K562 (cell line): ENCODE data around the gene IQCN. TPM values are rescaled to one million over a fixed set of nuclear protein-coding genes. Genes with fewer than 3 reads are reported as not detected.

Source experiments
- CHD2 ChIP-seq: IDR thresholded peaks from 2 replicates; pipeline ENCODE4 v1.6.1; 2011; ENCODE audit warnings: low read depth, low read length
- ESRRA ChIP-seq: fragments of 450-650 bp; IDR thresholded peaks from 2 replicates; pipeline ENCODE4 v1.6.1; 2014; ENCODE audit warnings: low read depth, mild to moderate bottlenecking, moderate library complexity, borderline replicate concordance
- ETV1 ChIP-seq: fragments of 450-650 bp; conservative IDR thresholded peaks from 2 replicates; pipeline ENCODE4 v1.6.1; 2016; ENCODE audit warnings: missing genetic modification characterization, control low read depth, low read depth, missing compliant biosample characterization
- FOXA3 ChIP-seq, 2 experiments: fragments of 450-650 bp in 1 of 2; sonication (generic) in 1 of 2; formaldehyde crosslinking; IDR thresholded peaks in 1 of 2; conservative IDR thresholded peaks in 1 of 2; 2 replicates each; pipeline versions ENCODE4 v1.4.0 to v1.8.0; 2020 to 2022; ENCODE audit warnings: mild to moderate bottlenecking in 2 of 2, missing genetic modification reagents in 1 of 2
- HDAC2 ChIP-seq: fragments of 450-650 bp; IDR thresholded peaks from 2 replicates; pipeline ENCODE4 v1.6.1; 2016; ENCODE audit warnings: mild to moderate bottlenecking
- KDM1A ChIP-seq, 2 experiments: fragments of 450-650 bp; IDR thresholded peaks; 2 replicates each; pipeline ENCODE4 v1.6.1; 2016; ENCODE audit warnings: mild to moderate bottlenecking in 2 of 2
- NRF1 ChIP-seq, 2 experiments: fragments of 450-650 bp; IDR thresholded peaks in 1 of 2; conservative IDR thresholded peaks in 1 of 2; 2 replicates each; pipeline ENCODE4 v1.6.1; 2014; ENCODE audit warnings: mild to moderate bottlenecking in 2 of 2
- STAT5B ChIP-seq: fragments of 250-450 bp; sonication (Bioruptor Pico); IDR thresholded peaks from 2 replicates; pipeline ENCODE4 v1.8.0; 2021; ENCODE audit warnings: mild to moderate bottlenecking, inconsistent platforms
- TARDBP ChIP-seq: fragments of 450-650 bp; IDR thresholded peaks from 2 replicates; pipeline ENCODE4 v1.6.1; 2016
- TEAD1 ChIP-seq, 2 experiments: fragments of 450-650 bp in 1 of 2; sonication (generic) in 1 of 2; formaldehyde crosslinking; IDR thresholded peaks; 2 replicates each; pipeline versions ENCODE4 v1.4.0 to v1.8.0; 2020 to 2022; ENCODE audit warnings: mild to moderate bottlenecking in 2 of 2, missing genetic modification reagents in 1 of 2
- ZKSCAN3 ChIP-seq: fragments of 250-450 bp; sonication (Bioruptor Pico); IDR thresholded peaks from 2 replicates; pipeline ENCODE4 v1.4.0; 2020
- ZNF780A ChIP-seq: fragments of 250-450 bp; sonication (Bioruptor Pico); IDR thresholded peaks from 2 replicates; pipeline ENCODE4 v1.5.0; 2021; ENCODE audit warnings: mild to moderate bottlenecking
- ZNF785 ChIP-seq: fragments of 250-450 bp; sonication (Bioruptor Pico); IDR thresholded peaks from 2 replicates; pipeline ENCODE4 v1.4.0; 2020; ENCODE audit warnings: mild to moderate bottlenecking
- polyA plus RNA-seq, 8 experiments: library from polyadenylated mRNA; depleted of rRNA in 4 of 8; stranded (reverse) in 5 of 8; unstranded in 3 of 8; fragments of >200 nt; fragmentation: Nextera tagmentation in 2 of 8; fragmentation: Illumina TruSeq in 1 of 8; extraction: Ambion mirVana in 2 of 8; extraction: Trizol in 1 of 8; gene quantifications; 2 replicates each; pipeline versions ENCODE4 v1.2.1 to v1.2.3, GENCODE V29; 2011 to 2014; ENCODE audit warnings: inconsistent platforms in 1 of 8, missing spikeins in 1 of 8
- total RNA-seq, 7 experiments: library from RNA; depleted of rRNA in 6 of 7; stranded (reverse); fragments of >200 nt in 6 of 7; fragmentation: Illumina TruSeq in 2 of 7; extraction: Trizol in 2 of 7; gene quantifications; 2 replicates each; pipeline versions ENCODE4 v1.2.1 to v1.2.3, GENCODE V29; 2011 to 2021; ENCODE audit warnings: low replicate concordance in 1 of 7
- TF ChIP-seq, protein P1 (sequence below), 2 experiments: fragments of 450-650 bp in 1 of 2; sonication (generic) in 1 of 2; formaldehyde crosslinking in 1 of 2; IDR thresholded peaks; 2 replicates each; pipeline versions ENCODE4 v1.7.1 to v1.9.0; 2016 to 2022; ENCODE audit warnings: inconsistent platforms in 1 of 2, mild to moderate bottlenecking in 1 of 2, missing genetic modification reagents in 1 of 2
- TF ChIP-seq, protein P2 (sequence below): fragments of 450-650 bp; IDR thresholded peaks from 2 replicates; pipeline ENCODE4 v1.6.1; 2014; ENCODE audit warnings: low read depth, mild to moderate bottlenecking, moderate library complexity, borderline replicate concordance
- TF ChIP-seq, protein P3 (sequence below): IDR thresholded peaks from 2 replicates; pipeline ENCODE4 v1.6.1; 2011; ENCODE audit not compliant: insufficient read length; ENCODE audit errors: extremely low read depth

Gene IQCN
- total and polyA plus RNA-seq, 9 of the 15 experiments (the other 6 are each of a cell fraction or from before 2014, with no cell fraction given): 0.01 to 0.07 (median 0.04) TPM; not detected in 3

DNA sequence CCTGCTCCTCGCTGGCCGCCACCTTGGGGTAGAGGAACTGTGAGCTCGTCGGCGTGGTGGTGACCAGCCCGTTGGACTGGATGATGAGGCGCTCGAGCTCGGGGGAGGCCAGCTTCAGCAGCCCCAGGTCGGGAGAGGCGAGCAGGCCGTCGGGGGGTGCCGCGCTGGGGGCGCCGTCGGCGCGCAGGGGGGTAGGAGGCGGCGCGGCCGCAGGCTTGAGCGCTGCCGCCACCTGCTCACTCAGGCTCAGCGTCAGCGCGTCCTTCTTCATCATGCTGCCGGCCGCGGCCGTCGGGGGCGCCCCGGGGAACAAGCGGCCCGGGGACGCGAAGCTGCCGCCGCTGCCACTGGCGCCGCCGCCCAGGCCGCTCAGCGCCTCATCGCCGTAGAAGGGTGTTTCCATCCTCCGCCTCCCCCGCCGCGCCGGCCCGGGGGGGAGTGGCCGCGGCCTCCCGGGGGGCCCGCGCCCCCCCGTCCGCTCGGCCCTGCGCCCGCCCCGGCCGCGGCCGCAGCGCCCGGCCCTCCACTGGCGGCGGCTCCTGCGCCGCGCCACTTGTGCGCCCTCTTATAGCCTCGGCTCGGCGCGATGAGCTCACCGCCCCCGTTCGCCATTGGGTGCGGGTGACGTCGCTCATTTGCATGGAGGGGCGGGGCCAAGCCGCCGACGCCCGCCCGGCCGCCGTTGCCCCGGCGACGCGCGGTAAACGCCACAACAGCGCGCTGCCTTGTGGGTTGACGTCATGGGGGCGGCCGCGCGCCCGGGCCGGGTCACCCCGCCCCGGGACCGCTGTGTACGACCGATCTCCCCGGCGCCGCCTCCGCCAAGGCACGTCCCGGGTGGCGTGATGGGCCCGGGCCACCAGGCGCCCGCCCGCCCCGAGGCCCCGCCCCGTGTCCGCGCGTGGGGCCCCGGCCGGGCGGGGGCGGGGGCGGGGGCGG is 7.1 kb upstream of the IQCN start, which contains the start of gene JUND (continued):
- TF ChIP-seq, protein P1, sequence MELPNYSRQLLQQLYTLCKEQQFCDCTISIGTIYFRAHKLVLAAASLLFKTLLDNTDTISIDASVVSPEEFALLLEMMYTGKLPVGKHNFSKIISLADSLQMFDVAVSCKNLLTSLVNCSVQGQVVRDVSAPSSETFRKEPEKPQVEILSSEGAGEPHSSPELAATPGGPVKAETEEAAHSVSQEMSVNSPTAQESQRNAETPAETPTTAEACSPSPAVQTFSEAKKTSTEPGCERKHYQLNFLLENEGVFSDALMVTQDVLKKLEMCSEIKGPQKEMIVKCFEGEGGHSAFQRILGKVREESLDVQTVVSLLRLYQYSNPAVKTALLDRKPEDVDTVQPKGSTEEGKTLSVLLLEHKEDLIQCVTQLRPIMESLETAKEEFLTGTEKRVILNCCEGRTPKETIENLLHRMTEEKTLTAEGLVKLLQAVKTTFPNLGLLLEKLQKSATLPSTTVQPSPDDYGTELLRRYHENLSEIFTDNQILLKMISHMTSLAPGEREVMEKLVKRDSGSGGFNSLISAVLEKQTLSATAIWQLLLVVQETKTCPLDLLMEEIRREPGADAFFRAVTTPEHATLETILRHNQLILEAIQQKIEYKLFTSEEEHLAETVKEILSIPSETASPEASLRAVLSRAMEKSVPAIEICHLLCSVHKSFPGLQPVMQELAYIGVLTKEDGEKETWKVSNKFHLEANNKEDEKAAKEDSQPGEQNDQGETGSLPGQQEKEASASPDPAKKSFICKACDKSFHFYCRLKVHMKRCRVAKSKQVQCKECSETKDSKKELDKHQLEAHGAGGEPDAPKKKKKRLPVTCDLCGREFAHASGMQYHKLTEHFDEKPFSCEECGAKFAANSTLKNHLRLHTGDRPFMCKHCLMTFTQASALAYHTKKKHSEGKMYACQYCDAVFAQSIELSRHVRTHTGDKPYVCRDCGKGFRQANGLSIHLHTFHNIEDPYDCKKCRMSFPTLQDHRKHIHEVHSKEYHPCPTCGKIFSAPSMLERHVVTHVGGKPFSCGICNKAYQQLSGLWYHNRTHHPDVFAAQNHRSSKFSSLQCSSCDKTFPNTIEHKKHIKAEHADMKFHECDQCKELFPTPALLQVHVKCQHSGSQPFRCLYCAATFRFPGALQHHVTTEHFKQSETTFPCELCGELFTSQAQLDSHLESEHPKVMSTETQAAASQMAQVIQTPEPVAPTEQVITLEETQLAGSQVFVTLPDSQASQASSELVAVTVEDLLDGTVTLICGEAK (IDR thresholded peaks at IDR 0.05): no peak
- TF ChIP-seq, protein P1 (CRISPR knock-in tag; IDR thresholded peaks at IDR 0.05): peak; percentile 44; the same call in 1 of the 2 replicates
- TF ChIP-seq TEAD1 (CRISPR knock-in tag; IDR thresholded peaks at IDR 0.05) (no peak), ETV1 (tag) (no peak), NRF1 (conservative IDR thresholded peaks at IDR 0.05 in 1 of 2, IDR thresholded peaks at IDR 0.05 in 1 of 2) (peak; percentile 75 to 80; a peak in 3 of 4 replicates), ESRRA (peak; percentile 80; the same call in 1 of the 2 replicates), ZKSCAN3 (CRISPR knock-in tag) (no peak), KDM1A (IDR thresholded peaks at IDR 0.05) (no peak), STAT5B (CRISPR knock-in tag) (no peak), HDAC2 (no peak), ZNF780A (CRISPR knock-in tag) (no peak), ZNF785 (CRISPR knock-in tag) (no peak), TARDBP (peak; percentile 97; the same call in 1 of the 2 replicates), CHD2 (0 out of 2 replicates have a peak, but pooled peaks have one; percentile 38), FOXA3 (CRISPR knock-in tag; conservative IDR thresholded peaks at IDR 0.05 in 1 of 2, IDR thresholded peaks at IDR 0.05 in 1 of 2) (no peak; a peak in 1 of 4 replicates)
- TF ChIP-seq, protein P2, sequence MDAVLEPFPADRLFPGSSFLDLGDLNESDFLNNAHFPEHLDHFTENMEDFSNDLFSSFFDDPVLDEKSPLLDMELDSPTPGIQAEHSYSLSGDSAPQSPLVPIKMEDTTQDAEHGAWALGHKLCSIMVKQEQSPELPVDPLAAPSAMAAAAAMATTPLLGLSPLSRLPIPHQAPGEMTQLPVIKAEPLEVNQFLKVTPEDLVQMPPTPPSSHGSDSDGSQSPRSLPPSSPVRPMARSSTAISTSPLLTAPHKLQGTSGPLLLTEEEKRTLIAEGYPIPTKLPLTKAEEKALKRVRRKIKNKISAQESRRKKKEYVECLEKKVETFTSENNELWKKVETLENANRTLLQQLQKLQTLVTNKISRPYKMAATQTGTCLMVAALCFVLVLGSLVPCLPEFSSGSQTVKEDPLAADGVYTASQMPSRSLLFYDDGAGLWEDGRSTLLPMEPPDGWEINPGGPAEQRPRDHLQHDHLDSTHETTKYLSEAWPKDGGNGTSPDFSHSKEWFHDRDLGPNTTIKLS: no peak
- TF ChIP-seq, protein P3, sequence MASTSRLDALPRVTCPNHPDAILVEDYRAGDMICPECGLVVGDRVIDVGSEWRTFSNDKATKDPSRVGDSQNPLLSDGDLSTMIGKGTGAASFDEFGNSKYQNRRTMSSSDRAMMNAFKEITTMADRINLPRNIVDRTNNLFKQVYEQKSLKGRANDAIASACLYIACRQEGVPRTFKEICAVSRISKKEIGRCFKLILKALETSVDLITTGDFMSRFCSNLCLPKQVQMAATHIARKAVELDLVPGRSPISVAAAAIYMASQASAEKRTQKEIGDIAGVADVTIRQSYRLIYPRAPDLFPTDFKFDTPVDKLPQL: peak; percentile 94
